Liver (tissue), 3 donors: ENCODE data around the gene CD47.

Source experiments
- ATF3 ChIP-seq: IDR thresholded peaks from 2 replicates; pipeline ENCODE4 v1.6.1; 2016; ENCODE audit warnings: antibody characterized with exemption
- CTCF ChIP-seq: fragments of 150-350 bp; IDR thresholded peaks from 2 replicates; pipeline ENCODE4 v1.5.1; 2017; ENCODE audit warnings: improper control_type of control experiment, low read depth, low read length; ENCODE audit not compliant: missing input control
- JUND ChIP-seq, 2 donors: IDR thresholded peaks; 2 replicates each; pipeline ENCODE4 v1.6.1; 2016; ENCODE audit warnings: antibody characterized with exemption in 2 of 2
- MAX ChIP-seq: IDR thresholded peaks from 2 replicates; pipeline ENCODE4 v1.6.1; 2016; ENCODE audit warnings: antibody characterized with exemption
- donor health status: healthy.
- donor health status: healthy.

GRCh38 chr3:108122276-108122675 is 31.4 kb upstream of the CD47 start:
- TF ChIP-seq ATF3 (no peak), MAX (no peak), JUND (IDR thresholded peaks at IDR 0.05) (no peak), CTCF (no peak)
